Breast epithelium (tissue), 3 donors: ENCODE measurements around the gene UTP25.

Source experiments
- CTCF ChIP-seq, 3 donors: fragments of 450-650 bp; IDR thresholded peaks; one replicate each; pipeline ENCODE4 v1.5.1; 2016 to 2017; ENCODE audit warnings: antibody characterized with exemption in 3 of 3, mild to moderate bottlenecking in 3 of 3, moderate library complexity in 3 of 3
- POLR2A ChIP-seq: fragments of 450-650 bp; IDR thresholded peaks from one replicate; pipeline ENCODE4 v1.6.1; 2016; ENCODE audit warnings: antibody characterized with exemption, mild to moderate bottlenecking, moderate library complexity

- TF ChIP-seq POLR2A (no peak), CTCF (IDR thresholded peaks at IDR 0.05) (no peak)
These were observed 38.5 kb upstream of the UTP25 start for GRCh38 chr1:209789245-209789644.
